NCI-H2171 (cell line): ENCODE data around the gene LAMA4.
A peak's percentile ranks its signal among the peaks of the same experiment; 100 is the strongest.

Experiments used
- DNase-seq: peaks from one replicate; lab custom pipeline; 2025; lab: John Stamatoyannopoulos, UW

Gene LAMA4, protein sequence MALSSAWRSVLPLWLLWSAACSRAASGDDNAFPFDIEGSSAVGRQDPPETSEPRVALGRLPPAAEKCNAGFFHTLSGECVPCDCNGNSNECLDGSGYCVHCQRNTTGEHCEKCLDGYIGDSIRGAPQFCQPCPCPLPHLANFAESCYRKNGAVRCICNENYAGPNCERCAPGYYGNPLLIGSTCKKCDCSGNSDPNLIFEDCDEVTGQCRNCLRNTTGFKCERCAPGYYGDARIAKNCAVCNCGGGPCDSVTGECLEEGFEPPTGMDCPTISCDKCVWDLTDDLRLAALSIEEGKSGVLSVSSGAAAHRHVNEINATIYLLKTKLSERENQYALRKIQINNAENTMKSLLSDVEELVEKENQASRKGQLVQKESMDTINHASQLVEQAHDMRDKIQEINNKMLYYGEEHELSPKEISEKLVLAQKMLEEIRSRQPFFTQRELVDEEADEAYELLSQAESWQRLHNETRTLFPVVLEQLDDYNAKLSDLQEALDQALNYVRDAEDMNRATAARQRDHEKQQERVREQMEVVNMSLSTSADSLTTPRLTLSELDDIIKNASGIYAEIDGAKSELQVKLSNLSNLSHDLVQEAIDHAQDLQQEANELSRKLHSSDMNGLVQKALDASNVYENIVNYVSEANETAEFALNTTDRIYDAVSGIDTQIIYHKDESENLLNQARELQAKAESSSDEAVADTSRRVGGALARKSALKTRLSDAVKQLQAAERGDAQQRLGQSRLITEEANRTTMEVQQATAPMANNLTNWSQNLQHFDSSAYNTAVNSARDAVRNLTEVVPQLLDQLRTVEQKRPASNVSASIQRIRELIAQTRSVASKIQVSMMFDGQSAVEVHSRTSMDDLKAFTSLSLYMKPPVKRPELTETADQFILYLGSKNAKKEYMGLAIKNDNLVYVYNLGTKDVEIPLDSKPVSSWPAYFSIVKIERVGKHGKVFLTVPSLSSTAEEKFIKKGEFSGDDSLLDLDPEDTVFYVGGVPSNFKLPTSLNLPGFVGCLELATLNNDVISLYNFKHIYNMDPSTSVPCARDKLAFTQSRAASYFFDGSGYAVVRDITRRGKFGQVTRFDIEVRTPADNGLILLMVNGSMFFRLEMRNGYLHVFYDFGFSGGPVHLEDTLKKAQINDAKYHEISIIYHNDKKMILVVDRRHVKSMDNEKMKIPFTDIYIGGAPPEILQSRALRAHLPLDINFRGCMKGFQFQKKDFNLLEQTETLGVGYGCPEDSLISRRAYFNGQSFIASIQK (N-terminal part only)

GRCh38 chr6:112253841-112254816 lies at the start of gene LAMA4:
Gene LAMA4, minus strand, starts transcription at chr6:112254567. Its CDS starts 417 bp downstream, at chr6:112254150.
- peak; percentile 4 for DNase-seq

- no peak for DNase-seq
These were observed 47.9 kb upstream of the LAMA4 start for GRCh38 chr6:112302142-112302705.

DNA sequence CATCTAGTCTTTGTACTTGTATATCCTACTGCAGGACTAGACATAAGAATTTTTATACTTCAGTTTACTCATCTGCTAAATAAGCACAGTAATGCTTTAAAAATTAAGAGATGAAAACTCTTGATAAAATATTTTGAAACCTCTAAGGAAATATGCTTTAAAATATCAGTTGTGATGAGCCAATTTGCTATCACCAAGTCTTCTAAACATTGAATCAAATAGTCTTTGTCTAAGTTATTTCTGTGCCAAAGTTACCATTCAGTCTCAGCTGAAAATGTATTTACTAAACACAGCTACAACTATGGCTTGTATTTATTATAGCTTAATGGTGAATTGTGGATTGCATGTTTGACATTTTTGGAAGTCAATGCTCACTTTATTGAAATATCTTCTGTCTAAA lies 46.5 kb upstream of the LAMA4 start:
- DNase-seq = no peak

DNA sequence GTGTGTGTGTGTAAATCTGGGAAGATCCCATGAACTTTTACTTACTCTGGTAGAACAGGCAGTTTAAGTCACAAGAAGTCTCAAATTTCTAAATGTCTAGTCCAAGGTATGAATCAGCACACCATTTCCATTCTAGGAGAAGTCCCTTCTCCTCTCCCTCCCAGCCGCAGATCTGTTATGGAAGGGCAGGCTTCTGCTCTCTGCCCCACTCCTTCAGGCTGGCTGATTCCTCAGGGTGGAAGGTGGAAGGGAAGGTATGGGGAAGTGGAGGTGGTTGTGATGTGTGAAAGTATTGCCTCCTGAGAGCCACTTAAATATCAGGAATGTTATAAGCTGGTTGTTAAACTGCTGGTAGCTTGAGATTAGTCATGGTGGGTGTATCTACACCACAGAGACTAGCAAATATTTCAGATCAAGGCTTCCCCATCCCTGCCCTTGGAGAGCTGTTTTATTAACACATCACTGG lies 44.5 kb upstream of the LAMA4 start:
- DNase-seq = no peak

DNA sequence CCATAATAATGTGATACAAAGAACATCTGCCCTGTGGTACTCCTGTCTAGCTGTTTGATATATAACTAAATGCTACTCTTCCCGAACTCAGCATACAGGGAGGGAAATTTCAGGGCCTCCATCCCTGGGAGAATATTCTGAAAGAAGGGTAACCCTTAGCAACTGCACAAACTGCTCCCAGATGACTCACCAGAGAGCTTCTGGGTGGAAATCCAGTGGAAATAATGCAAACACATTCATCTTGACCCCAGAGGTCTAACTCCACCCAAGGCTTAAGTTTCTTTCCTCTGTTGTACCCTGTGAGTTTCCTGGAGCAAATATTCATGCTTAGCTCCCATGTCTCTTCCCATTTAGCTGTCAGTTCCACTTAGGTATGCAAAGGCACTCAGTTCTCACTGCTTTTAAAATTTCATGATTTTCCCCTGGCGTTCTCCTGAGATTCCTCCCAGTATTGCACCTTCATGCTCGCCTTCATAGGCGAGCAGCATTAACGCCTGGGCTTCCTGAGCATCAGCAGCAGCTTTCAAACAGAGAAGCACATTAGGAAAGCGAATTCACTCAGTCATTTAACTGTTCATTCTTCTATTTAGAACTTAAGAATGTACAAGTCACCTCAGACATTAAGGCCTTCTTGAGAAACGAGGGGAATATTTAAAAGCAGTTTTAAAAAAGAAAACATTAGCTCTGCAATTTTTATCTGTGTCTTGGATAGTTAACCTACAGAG lies 43.8 kb upstream of the LAMA4 start:
- DNase-seq = no peak

- DNase-seq = no peak
These were observed 42.3 kb upstream of the LAMA4 start for GRCh38 chr6:112296694-112297093.

DNA sequence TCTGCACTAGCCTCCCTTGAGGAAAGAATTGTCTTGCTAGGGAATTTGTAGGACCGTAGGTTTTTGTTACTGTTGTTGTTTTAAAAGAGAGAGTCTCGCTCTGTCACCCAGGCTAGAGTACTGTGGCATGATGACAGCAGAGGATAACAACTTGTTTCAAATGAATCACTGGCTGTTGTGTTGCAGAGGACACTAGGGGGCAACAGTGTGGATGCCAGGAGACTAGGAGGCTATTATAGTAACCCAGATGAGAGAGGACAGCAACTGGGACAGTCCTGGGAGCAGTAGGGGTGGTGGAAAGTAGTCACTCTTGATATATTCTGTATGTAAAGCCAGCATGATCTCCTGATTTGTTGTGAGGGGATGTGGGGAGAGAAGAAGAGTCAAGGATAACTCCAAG lies 41.8 kb upstream of the LAMA4 start:
- no peak for DNase-seq

DNA sequence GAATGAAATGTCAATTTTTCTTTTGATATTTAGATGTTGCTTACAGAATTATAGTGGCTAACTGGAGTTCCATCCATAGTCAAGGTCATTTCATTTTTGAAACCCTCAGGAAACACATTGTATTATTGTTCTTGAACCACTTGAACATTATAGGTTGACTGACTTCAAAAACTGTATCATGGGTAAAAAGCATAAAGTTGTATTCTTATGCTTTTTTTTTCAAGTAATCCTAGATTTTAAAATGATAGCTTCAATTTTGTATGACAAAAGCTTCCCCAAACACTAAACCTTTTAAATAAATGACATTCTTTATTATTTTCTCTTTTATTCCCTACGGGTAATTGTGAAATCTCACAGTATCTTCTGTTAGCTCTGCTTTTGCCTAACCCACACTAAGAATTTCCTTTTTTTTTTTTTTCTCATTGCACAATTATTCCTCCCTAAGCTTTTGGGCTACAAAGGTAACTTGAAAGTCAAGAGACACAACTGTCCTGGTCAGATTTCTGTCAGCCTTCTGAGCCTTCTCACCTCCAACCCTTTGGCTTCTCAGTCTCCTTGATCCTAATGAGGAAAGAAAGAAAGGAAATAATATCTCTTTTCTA lies 36.9 kb upstream of the LAMA4 start:
- no peak for DNase-seq

DNA sequence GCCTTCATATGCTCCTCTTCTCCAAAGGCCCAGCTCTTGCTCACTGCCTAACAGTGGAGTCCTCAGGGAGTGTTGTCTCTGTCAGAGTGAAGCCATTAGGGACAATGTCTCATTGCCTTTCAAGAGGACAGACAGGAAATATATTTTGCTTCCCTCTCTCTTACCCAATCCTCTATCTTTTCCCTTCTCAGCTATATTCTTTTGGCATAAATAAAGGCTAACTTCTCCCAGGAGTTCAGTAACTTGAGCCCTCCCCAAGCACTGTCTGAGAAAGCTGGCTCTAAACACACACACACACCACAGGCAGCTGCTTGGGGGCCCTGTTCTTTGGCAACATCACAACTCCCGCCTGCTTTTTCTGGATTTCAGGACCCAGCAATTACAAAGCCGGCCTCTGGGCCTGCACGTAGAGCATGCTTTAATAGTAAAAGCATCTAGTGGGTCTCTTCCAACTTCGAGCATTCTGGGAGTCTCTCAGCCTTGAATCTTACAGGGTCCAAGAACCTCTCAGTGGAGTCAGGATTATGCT lies 34.7 kb upstream of the LAMA4 start:
- peak; percentile 28 for DNase-seq

DNA sequence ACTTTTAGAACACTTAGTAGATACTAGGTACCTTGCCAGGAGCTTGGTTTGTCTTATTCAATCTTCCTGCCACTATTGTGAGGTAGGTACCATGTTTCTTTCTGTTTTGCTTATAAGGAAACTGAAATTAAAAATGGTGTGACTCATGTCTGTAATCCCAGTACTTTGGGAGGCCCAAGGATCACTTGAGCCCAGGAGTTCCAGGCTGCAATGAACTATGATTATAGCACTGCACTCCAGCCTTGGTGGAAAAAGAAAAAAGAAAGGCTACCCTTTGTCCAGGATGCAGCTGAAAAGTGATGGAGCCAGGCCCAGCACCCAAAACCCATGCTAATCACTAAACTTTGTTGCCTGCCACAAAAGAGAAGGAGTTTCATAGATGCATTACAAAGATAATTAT lies 34.1 kb upstream of the LAMA4 start:
- no peak for DNase-seq

DNA sequence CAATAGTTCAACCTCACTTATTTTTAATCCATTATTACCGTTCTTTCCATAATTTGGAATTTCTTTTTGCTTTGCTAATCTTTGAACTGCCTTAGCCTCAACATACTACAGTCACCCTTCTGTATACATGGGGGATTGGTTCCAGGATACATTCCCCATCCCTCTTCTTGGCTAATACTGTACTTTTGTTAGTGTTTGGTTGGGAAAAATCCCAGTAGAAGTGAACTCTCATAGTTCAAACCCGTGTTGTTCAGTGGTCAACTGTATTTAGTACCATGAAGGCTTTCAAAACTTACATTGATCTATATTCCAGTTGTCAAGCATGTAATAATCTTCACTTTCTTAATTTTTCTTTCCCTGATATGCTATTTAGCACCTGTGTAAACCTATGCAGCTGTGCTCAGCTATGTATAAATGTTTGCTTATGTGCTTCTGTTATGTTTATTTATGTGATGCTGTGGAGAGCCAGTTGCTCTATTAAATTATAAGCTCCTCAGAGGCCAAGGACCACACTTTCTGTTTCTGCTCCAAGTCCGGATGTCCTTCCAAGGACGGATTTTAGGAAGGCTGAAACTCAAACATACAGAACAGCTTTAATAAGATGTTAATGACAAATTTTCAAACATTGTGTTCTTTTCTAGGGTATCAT lies 33.3 kb upstream of the LAMA4 start:
- DNase-seq = no peak

DNA sequence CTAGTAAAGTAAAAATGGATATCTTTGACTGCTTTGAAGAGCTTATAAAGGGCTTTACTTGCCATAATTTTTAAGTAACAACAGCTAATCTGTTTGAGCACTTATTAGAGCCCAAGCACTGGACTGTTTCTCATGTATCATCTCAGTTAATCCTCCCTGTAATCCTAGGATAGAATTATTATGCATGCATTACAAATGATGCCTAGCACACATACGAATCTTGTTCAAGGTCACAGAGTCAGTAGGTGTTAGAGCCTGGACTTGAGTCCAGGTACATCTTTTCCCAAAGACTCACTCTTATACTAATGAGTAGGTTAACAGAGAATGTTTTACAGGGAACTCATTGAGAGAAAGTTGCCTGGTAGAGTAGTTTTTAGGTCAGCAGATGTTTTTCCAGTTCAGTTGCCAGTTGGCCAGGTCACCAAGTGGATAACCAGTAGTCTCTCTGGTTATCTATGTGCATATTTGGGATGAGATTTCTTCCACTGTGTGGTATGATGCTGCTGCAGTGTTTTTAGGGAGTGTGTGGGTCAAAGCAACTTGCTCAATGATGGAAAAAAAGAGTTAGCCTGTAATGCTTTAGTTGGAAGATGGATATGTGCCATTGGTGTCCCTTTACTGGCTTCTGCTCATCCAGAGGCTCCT lies 32.3 kb upstream of the LAMA4 start:
- no peak for DNase-seq

DNA sequence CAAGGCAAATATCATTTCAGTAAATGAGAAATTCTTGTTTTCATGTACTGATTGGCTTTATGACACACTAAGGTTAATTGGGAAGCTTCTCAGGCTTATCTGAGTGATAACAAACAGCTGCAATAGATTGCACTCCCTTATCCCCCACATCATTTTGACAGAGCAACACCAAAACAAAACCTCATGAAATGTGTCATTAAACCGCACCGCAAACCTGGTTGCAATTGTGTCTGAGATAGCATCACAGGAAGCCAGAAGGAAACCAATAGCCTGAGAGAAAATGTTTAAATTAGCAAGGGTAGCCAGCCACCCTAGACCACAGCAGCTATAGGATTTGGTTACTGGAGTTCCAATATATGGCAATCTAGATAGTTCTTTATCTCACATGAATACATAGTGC lies 31.6 kb upstream of the LAMA4 start:
- DNase-seq = no peak

DNA sequence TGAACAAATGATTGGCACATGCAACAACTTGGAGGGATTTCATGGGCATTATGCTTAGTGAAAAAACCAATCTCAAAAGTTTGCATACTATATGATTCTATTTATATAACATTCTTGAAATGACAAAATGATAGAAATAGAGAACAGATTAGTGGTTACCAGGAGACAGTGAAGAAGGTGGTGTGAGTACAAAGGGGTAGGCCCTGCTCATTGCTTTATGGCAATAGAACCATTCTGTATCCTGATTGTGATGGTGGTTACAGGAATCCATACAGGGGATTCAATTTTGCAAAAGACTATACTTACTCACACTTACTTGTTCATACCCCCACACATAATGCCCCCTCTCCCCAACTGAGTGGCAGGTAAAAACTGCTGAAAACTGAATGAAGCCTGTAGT lies 30.2 kb upstream of the LAMA4 start:
- no peak for DNase-seq

- no peak for DNase-seq
These were observed 29.3 kb upstream of the LAMA4 start for GRCh38 chr6:112283621-112284020.

DNA sequence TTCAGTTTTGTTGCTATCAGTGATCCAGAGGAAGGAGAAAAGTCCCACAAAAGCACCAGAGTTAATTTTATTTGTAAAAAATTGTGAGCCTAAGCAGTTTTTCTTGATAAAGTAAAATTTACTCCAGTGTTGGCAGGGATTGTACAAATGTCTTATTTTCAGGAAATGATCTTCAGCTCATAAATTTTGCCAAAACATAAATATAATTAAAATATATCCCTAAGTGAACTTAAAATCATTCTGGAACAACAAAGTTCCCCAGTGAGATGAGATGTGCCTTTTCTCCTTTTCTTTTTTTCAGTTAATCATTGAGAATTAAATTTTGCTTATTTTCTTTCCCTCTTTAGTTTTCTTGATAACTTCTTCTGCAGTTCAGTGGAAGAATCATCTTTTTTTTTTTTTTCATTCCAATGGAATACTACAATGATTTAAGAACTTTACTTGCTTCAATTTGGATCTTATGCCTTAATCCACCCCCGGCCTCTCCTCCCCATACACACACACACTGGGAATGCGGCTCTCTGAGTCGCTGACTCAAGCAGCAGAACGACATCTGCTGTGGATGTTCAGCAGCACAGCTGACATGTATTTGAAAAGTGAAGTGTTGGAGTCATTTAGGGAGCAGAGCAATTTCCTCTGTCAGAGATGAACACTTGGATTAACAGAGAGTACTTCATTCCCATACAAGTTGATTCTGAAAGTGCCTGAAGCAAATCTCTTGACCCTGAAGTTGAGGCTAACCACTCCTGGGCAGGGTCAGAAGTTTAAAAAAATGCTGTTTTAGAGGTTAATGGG lies 27.7 kb upstream of the LAMA4 start:
- DNase-seq = peak; percentile 6
